ENCODE measurements around the gene HACE1. TPM values are rescaled to one million over a fixed set of nuclear protein-coding genes. Genes with fewer than 3 reads are reported as not detected.
"Not testable (repeated sequence)": the region's sequence is repeated elsewhere in the genome, so short reads cannot be mapped to it uniquely, and the experiment has no call there.

HACE1 gene
- total RNA-seq, 4 donors from 2014 or later = 6.1 to 17.7 (median 11.2) TPM

DNA sequence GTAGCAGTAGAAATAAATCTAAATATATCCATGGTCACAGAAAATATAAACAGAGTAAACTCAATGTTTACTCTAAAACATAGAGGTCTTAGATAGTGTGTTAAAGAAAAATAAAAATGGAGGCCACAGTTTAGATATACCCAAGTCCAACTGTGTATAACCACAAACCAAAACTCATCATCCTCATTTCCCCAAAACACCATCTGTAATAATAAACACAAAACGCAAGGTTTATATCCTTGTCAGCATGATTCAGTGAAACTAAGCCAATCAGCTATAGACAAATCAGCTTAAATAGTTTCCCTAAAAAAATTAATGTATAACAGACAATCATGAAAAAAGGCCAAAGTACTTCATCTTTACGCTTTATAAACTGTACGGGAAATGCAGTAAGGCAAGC is 2.7 kb upstream of the HACE1 start:
- WGBS, 2 donors = 76 to 79% methylated on average over 3 of the region's 3 CpGs
- H3K27me3 ChIP-seq = peaks cover 0 to 5% (median 0%) of the 10 kb centered on the region in 4 donors
- no peak overlapping the region for H3K27ac ChIP-seq
- H3K36me3 ChIP-seq = no peaks in the 10 kb centered on the region
- TF ChIP-seq POLR2A (IDR thresholded peaks at IDR 0.05) = no peak
- TF ChIP-seq, protein P1, sequence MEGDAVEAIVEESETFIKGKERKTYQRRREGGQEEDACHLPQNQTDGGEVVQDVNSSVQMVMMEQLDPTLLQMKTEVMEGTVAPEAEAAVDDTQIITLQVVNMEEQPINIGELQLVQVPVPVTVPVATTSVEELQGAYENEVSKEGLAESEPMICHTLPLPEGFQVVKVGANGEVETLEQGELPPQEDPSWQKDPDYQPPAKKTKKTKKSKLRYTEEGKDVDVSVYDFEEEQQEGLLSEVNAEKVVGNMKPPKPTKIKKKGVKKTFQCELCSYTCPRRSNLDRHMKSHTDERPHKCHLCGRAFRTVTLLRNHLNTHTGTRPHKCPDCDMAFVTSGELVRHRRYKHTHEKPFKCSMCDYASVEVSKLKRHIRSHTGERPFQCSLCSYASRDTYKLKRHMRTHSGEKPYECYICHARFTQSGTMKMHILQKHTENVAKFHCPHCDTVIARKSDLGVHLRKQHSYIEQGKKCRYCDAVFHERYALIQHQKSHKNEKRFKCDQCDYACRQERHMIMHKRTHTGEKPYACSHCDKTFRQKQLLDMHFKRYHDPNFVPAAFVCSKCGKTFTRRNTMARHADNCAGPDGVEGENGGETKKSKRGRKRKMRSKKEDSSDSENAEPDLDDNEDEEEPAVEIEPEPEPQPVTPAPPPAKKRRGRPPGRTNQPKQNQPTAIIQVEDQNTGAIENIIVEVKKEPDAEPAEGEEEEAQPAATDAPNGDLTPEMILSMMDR (IDR thresholded peaks at IDR 0.05) = no peak
- peaks cover 6 to 35% (median 8%) of the 10 kb centered on the region in 3 donors for H3K4me1 ChIP-seq
- no peaks in the 10 kb centered on the region for H3K9me3 ChIP-seq
- no peak overlapping the region for H3K4me3 ChIP-seq
- DNase-seq = no peak
- intact Hi-C loops (cut with DNase I) = no loop called here

DNA sequence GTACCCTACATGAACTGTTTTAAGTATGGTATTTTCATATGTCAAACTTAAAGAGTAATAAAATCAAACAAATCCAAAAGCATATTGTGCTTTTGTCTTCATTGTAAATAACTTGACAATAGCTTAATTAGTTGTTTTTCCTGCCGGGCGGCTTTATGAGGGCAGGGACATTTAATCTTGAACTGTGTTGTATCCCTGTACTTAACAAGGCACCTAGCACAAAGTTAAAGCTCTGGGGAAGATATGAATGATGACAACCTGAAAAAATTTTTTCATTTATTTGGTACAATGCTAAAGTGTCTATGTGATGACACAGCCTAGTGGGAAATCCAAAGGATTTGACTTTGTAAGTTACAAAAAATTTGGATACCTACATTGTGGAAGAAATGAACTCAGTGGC is 502 bp upstream of the HACE1 start:
- Histone ChIP-seq H3K4me3 (peak overlapping the region; percentile 67 to 85 (median 80)), H3K36me3 (no peaks in the 10 kb centered on the region), H3K9me3 (no peaks in the 10 kb centered on the region), H3K27ac (peak overlapping the region; percentile 81 to 89 (median 86)), H3K4me1 (peaks cover 6 to 38% (median 8%) of the 10 kb centered on the region in 3 donors), H3K27me3 (peaks cover 0 to 5% (median 0%) of the 10 kb centered on the region in 4 donors)
- 55 to 60% methylated on average over 2 of the region's 2 CpGs for WGBS, 2 donors
- intact Hi-C loops (cut with DNase I) = no loop called here
- no peak for TF ChIP-seq POLR2A (IDR thresholded peaks at IDR 0.05)
- TF ChIP-seq, protein P1 (IDR thresholded peaks at IDR 0.05) = no peak
- no peak for DNase-seq

DNA sequence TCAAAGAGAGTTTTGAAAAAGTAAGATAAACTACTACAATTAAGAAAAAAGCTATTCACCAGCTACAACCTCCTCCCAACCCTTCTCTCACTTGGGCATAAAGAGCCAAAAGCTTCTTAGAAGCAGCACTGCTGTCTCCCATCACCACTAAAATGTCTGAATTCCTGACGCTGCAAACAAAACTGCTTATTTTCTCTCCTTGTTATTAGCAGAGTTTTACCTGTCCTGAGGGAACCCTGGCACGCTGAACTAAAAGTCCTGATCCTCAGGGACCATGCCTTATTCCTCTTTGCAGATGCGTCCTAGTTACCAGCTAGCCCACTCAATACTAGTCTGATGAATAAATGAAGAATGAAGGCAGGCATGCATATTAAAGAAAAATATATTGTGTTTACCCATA is 1.1 kb downstream of the HACE1 start:
- peak overlapping the region; percentile 67 to 85 (median 80) for H3K4me3 ChIP-seq
- peaks cover 6 to 40% (median 8%) of the 10 kb centered on the region in 3 donors for H3K4me1 ChIP-seq
- intact Hi-C loops (cut with DNase I) = no loop called here
- no peak for DNase-seq
- H3K27ac ChIP-seq = peak overlapping the region in 1 of 4 donors; percentile 89
- H3K9me3 ChIP-seq = no peaks in the 10 kb centered on the region
- H3K36me3 ChIP-seq = no peaks in the 10 kb centered on the region
- TF ChIP-seq, protein P1 (IDR thresholded peaks at IDR 0.05) = no peak
- TF ChIP-seq POLR2A (IDR thresholded peaks at IDR 0.05) = no peak
- 6 to 15% methylated on average over 3 of the region's 3 CpGs for WGBS, 2 donors
- no peaks in the 10 kb centered on the region for H3K27me3 ChIP-seq

DNA sequence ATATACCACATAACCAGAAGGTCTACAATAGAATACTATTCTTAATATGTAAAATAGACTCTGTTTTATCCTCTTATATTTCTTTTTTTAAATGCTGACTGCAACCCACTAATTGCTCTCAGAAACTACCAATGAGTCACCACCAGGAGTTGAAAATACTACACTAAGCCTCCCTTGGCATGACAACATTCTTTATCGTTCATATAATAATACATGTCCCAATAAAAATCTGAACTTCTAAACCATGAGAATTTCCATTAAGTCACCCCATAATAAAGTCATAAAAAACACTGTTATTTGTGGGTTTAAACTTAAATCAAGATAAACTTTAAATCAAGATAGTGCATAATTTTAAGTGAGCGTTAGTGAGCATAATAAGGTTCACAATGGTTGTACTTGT is 4.2 kb downstream of the HACE1 start:
- Histone ChIP-seq H3K4me3 (no peak overlapping the region), H3K36me3 (peaks cover 0 to 8% (median 0%) of the 10 kb centered on the region in 3 donors), H3K27ac (no peak overlapping the region), H3K27me3 (no peaks in the 10 kb centered on the region), H3K9me3 (no peaks in the 10 kb centered on the region), H3K4me1 (peaks cover 6 to 34% (median 8%) of the 10 kb centered on the region in 3 donors)
- intact Hi-C loops (cut with DNase I) = no loop called here
- no peak for DNase-seq
- WGBS, 2 donors = 53 to 62% methylated on average over 2 of the region's 2 CpGs
- no peak for TF ChIP-seq POLR2A (IDR thresholded peaks at IDR 0.05)
- TF ChIP-seq, protein P1 (IDR thresholded peaks at IDR 0.05) = no peak

DNA sequence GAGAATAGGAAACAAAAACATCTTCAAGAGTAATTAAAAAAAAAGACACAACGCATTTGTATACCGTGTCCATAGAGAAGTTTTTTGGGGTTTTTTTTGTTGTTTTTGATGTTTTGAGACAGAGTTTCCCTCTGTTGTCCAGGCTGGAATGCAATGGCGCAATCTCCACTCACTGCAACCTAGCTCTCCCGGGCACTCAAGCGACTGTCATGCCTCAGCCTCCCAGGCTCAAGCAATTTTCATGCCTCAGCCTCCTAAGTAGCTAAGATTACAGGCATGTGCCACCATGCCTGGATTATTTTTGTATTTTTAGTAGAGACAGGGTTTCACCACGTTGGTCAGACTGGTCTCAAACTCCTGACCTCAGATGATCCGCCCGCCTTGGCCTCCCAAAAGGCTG is 12.0 kb downstream of the HACE1 start:
- H3K27me3 ChIP-seq; DNase-seq; H3K4me3 ChIP-seq; H3K4me1 ChIP-seq; H3K27ac ChIP-seq; intact Hi-C loops (cut with DNase I); H3K9me3 ChIP-seq: not testable (repeated sequence)
- H3K36me3 ChIP-seq = peaks cover 0 to 67% (median 0%) of the 10 kb centered on the region in 3 donors
- 86% methylated on average over 8 of the region's 8 CpGs for WGBS, 2 donors

DNA sequence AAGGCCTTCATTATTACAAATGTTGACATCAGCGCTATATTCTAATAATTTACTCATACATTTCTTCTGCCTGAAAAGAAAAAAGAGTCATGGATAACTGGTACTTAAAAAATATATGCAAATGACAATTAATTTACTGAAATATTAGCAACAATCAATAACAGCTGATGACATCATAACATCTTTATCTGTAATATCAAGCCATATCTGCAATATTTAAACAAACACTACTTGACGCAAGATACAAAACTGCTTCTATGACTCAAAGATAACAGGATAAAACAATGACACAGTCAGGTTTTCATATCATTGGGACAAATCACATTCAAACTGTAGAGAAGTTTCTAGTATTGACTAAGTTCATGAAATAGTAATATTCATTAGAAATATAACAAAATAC is 16.5 kb downstream of the HACE1 start:
- TF ChIP-seq, protein P1 (IDR thresholded peaks at IDR 0.05) = no peak
- no peak for TF ChIP-seq POLR2A (IDR thresholded peaks at IDR 0.05)
- intact Hi-C loops (cut with DNase I) = no loop called here
- DNase-seq = no peak
- Histone ChIP-seq H3K9me3 (no peaks in the 10 kb centered on the region), H3K27me3 (no peaks in the 10 kb centered on the region), H3K27ac (no peak overlapping the region), H3K4me3 (no peak overlapping the region), H3K4me1 (peaks cover 0 to 6% (median 0%) of the 10 kb centered on the region in 3 donors), H3K36me3 (peaks cover 0 to 72% (median 0%) of the 10 kb centered on the region in 3 donors)
- 93 to 97% methylated on average over 2 of the region's 2 CpGs for WGBS, 2 donors

All from esophagus squamous epithelium (tissue), 5 donors.